Retina (tissue), 1 donor: ENCODE measurements around the gene CMTM2.

Experiments used
- DNase-seq: peaks from one replicate; pipeline ENCODE4 v3.0.0-alpha.2; 2016

Gene CMTM2, protein sequence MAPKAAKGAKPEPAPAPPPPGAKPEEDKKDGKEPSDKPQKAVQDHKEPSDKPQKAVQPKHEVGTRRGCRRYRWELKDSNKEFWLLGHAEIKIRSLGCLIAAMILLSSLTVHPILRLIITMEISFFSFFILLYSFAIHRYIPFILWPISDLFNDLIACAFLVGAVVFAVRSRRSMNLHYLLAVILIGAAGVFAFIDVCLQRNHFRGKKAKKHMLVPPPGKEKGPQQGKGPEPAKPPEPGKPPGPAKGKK

GRCh38 chr16:66578651-66579531, at the start of gene CMTM2:
CMTM2 (plus strand) TSS chr16:66579463; CDS start chr16:66579608, 145 bp downstream.
- peak; percentile 66 for DNase-seq

GRCh38 chr16:66529475-66529874, 49.8 kb upstream of the CMTM2 start:
- no peak for DNase-seq

- no peak for DNase-seq
Measured at GRCh38 chr16:66534376-66534799, 44.9 kb upstream of the CMTM2 start.

DNA sequence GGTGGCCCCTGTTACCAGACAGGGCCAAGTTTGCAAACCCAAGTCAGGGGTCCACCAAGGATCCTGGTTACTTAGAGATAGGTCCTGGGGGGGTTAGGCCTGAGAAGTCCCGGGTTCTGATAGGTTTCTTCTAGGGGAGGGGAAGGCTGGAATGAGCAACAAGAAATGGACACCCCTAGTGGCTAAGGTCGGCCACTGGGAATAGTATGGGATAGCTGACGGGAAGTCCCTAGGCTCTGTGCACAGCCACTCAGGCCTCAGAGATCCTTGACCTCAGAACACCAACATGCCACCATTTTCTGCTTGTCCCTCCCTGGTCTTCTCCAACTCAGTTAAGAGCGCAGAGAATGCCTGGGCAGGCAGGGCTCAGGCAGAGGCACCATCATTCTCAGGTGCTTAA, 42.7 kb upstream of the CMTM2 start:
- no peak for DNase-seq

DNA sequence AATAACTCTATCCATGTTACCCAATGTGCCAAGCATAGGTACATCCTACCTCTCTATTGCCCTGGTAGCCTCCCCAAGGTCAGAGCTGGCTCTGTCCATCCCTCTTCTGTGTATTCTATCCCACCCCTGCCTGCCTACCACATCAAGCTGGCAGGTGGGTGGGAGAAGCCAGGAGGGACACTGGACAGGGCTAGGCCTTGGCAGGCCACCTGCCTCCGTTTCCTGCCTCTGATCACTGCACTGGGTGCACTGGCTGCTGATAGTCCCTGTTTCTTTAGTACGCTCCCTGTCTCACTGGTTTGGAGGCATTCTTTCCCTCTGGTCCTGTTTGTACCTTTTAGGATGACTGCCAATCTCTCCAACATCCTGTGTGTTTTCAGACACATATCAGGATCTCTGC, 42.0 kb upstream of the CMTM2 start:
- DNase-seq = no peak

- DNase-seq = no peak
Measured at GRCh38 chr16:66538910-66539309, 40.4 kb upstream of the CMTM2 start.

- peak; percentile 18 for DNase-seq
Measured at GRCh38 chr16:66539623-66540469, 39.4 kb upstream of the CMTM2 start.

- DNase-seq = no peak
Measured at GRCh38 chr16:66541388-66542355, 37.6 kb upstream of the CMTM2 start.

DNA sequence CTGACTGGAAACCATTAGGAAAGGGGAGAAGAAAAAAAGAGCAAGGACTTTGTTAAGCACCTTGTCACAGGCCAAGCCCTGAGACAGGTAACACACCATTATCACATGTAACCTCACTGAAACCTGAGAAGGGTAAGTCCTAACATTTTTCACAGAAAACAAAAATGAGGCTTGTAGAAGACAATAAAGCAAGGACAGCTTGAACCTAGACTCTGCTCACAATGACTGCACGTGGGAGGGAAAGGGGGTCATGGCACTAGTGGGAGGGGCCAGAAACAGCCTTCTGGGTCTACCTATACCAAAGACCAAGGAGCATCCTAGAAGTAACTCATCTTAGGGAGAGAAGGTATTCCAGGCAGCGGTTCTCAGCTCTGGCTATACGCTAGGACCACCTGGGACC, 36.9 kb upstream of the CMTM2 start:
- no peak for DNase-seq

DNA sequence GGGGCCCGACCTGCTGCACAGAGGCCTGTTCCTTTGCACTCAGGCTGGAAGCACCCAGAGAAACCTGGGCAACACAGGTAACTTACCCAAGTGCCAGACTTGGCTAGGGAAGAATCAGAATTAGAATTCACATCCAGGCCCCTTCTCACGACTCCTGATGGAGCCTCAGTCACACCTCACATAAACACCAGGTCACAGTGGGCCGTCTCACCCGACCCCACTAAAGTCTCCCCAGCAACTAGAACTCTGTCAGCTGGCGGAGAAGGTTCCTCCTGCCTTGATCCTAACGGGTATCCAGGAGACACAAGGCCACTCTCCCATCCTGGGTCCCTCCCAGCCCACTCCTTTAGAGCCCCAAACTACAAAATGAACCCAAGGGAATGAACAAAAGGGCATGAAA, 35.7 kb upstream of the CMTM2 start:
- DNase-seq = no peak

DNA sequence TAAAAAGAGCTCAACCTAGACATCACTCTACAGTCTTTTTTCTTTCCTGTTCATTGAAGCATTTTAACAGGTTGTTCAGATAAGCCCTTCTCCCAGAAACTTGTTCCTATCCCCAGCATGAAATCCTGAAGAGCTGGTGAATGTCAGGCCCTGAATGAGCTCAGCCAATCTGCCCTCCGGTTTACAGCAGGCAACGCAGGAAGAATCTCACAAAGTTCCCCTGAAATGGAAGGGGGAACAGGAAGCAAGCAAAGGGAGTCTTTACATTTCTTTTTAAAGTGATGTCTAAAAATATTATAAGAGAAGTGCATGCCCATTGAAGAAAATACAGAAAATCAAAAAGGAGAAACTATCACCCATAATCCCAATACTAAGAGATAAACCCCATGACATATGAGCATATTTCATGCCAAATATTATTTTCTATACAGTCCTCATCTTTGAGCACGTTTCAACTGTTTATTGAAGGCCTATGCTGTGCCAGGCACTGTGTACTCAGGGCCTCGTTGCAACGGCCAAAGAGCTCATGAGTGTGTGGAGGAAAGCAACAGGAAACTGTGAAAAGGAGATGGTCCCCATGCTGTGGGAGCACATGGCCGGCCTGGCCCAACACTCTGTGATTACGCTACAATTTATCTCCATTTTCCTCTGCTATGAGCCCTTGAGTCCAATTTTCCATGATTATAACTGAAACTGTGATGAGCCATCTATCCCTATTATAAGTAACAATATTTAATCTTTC, 35.1 kb upstream of the CMTM2 start:
- no peak for DNase-seq

- no peak for DNase-seq
Measured at GRCh38 chr16:66547101-66547989, 31.9 kb upstream of the CMTM2 start.

- DNase-seq = no peak
Measured at GRCh38 chr16:66548068-66548467, 31.2 kb upstream of the CMTM2 start.

DNA sequence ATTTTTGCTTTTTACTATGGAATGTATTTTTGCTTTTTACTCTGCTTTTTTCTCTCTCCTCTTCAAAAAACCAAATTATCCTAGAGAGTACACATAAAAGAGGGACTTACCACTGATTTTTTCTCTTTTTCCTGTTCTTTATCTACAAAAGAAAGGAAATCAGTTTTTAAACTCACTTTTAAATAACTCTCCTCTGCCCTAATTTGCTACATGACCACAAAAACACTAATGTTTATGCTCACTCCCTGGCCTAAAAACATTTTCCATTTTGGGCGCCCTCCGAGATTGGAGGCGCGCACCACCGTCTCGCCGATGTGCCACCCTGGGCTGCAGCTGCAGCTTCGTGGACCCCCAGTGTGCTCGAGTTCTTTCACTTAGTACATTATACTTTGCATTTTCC, 30.4 kb upstream of the CMTM2 start:
- DNase-seq = no peak

GRCh38 chr16:66549284-66550131, 29.8 kb upstream of the CMTM2 start, which contains the start of gene TK2:
TK2 (minus strand) TSS chr16:66550122; CDS start chr16:66550061, 61 bp downstream.
- DNase-seq = peak; percentile 91

- peak; percentile 23 for DNase-seq
Measured at GRCh38 chr16:66551348-66551759, 27.9 kb upstream of the CMTM2 start.

- no peak for DNase-seq
Measured at GRCh38 chr16:66551788-66552285, 27.4 kb upstream of the CMTM2 start.

DNA sequence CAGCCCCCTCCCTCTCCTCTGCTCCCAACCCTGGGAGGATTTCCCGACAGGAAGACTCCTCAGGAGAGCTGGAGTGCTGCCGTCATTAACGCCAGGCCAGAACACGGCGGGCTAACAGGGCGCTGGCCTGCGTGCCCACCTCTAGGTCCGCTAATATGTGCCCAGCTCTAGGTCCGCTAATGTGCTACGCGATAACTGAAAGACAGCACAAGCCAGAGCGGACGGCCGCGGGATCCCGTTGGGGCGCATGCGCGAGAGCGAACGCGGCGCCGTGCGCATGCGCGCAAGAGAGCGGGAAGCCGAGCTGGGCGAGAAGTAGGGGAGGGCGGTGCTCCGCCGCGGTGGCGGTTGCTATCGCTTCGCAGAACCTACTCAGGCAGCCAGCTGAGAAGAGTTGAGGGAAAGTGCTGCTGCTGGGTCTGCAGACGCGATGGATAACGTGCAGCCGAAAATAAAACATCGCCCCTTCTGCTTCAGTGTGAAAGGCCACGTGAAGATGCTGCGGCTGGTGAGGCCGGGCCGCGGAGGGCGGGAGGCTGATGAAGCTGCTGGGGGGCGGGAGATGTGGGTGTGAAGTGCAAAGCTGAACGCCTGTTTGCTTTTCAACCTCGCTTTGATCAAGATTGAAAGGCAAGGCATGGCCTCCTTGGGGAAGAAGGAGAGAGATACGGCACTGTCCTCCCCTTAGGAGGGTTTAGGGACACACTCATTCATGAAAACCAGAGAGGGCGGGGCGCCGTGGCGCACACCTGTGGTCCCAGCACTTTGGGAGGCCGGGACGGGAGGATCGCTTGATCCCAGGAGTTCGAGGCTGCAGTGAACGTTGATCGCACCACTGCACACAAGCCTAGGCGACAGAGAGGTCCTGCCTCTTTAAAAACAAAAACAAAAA, 26.7 kb upstream of the CMTM2 start, which contains the start of gene CKLF:
Gene CKLF, plus strand, starts transcription at position 291 of the 892 bp plus-strand sequence. Its CDS starts 140 bp downstream, at position 431.
- peak; percentile 98 for DNase-seq
